Stimulated activated CD4-positive, alpha-beta T cell treated with anti-CD3 and anti-CD28 coated beads, Interleukin-1b, Interleukin-23, amount 100 ng/mL, for 24 hours (primary cell): ENCODE data around the gene MED12L.

Experiments
- DNase-seq, 4 experiments: peaks; one replicate each; pipeline ENCODE4 v3.0.0-alpha.2; 2020; ENCODE audit warnings: low read depth in 4 of 4, low spot score in 1 of 4

The MED12L gene

GRCh38 chr3:151091685-151092345, 6.4 kb downstream of the MED12L start:
- DNase-seq: no peak

- DNase-seq: no peak
Measured at GRCh38 chr3:151093148-151093547, 7.7 kb downstream of the MED12L start.

- DNase-seq: no peak
Measured at GRCh38 chr3:151093905-151094304, 8.4 kb downstream of the MED12L start.

GRCh38 chr3:151096716-151097115, 11.3 kb downstream of the MED12L start:
- no peak for DNase-seq

- no peak for DNase-seq
Measured at GRCh38 chr3:151100076-151100475, 14.6 kb downstream of the MED12L start.

- DNase-seq: no peak
Measured at GRCh38 chr3:151101270-151101969, 16.0 kb downstream of the MED12L start.

GRCh38 chr3:151106311-151106710, 20.8 kb downstream of the MED12L start:
- no peak for DNase-seq

- no peak for DNase-seq
Measured at GRCh38 chr3:151107177-151107576, 21.7 kb downstream of the MED12L start.

- DNase-seq: no peak
Measured at GRCh38 chr3:151107701-151108100, 22.2 kb downstream of the MED12L start.

GRCh38 chr3:151109286-151109800, 23.9 kb downstream of the MED12L start:
- DNase-seq: no peak

GRCh38 chr3:151112731-151113130, 27.3 kb downstream of the MED12L start:
- no peak for DNase-seq

- DNase-seq: no peak
Measured at GRCh38 chr3:151113343-151113742, 27.9 kb downstream of the MED12L start.

- DNase-seq: no peak
Measured at GRCh38 chr3:151117047-151117446, 31.6 kb downstream of the MED12L start.

- DNase-seq: no peak
Measured at GRCh38 chr3:151119188-151119587, 33.7 kb downstream of the MED12L start.

GRCh38 chr3:151120409-151120808, 34.9 kb downstream of the MED12L start:
- DNase-seq: no peak

GRCh38 chr3:151121016-151121415, 35.6 kb downstream of the MED12L start:
- DNase-seq: no peak

- no peak for DNase-seq
Measured at GRCh38 chr3:151123827-151124226, 38.4 kb downstream of the MED12L start.

- DNase-seq: no peak
Measured at GRCh38 chr3:151124476-151124875, 39.0 kb downstream of the MED12L start.

GRCh38 chr3:151130428-151130827, 45.0 kb downstream of the MED12L start:
- DNase-seq: no peak

GRCh38 chr3:151133175-151133574, 47.7 kb downstream of the MED12L start:
- no peak for DNase-seq

- no peak for DNase-seq
Measured at GRCh38 chr3:151133917-151134450, 48.5 kb downstream of the MED12L start.
